NCI-H345 treated with DMSO at 0.1 percent for 48 hours (cell line): Measurements from ENCODE around the gene SLC41A3.

Source experiments
- DNase-seq: peaks from one replicate; lab custom pipeline; 2025; ENCODE audit not compliant: unreplicated experiment; lab: John Stamatoyannopoulos, UW

The SLC41A3 gene

GRCh38 chr3:126031981-126032471 lies 51.9 kb downstream of the SLC41A3 start:
- no peak for DNase-seq

GRCh38 chr3:126030455-126030854 lies 53.5 kb downstream of the SLC41A3 start:
- no peak for DNase-seq

GRCh38 chr3:126029241-126029640 lies 54.7 kb downstream of the SLC41A3 start:
- DNase-seq = no peak

GRCh38 chr3:126028096-126028495 lies 55.8 kb downstream of the SLC41A3 start:
- no peak for DNase-seq

- no peak for DNase-seq
These were observed 57.2 kb downstream of the SLC41A3 start for GRCh38 chr3:126026761-126027160.

GRCh38 chr3:126026277-126026751 lies 57.6 kb downstream of the SLC41A3 start:
- no peak for DNase-seq

GRCh38 chr3:126025862-126026261 lies 58.1 kb downstream of the SLC41A3 start:
- no peak for DNase-seq

GRCh38 chr3:126025116-126025729 lies 58.7 kb downstream of the SLC41A3 start:
- no peak for DNase-seq

- DNase-seq = no peak
These were observed 59.7 kb downstream of the SLC41A3 start for GRCh38 chr3:126024049-126024854.

- DNase-seq = no peak
These were observed 60.5 kb downstream of the SLC41A3 start for GRCh38 chr3:126023390-126023789.

- no peak for DNase-seq
These were observed 61.1 kb downstream of the SLC41A3 start for GRCh38 chr3:126022741-126023359.

GRCh38 chr3:126021702-126022101 lies 62.2 kb downstream of the SLC41A3 start:
- no peak for DNase-seq

- no peak for DNase-seq
These were observed 62.7 kb downstream of the SLC41A3 start for GRCh38 chr3:126021224-126021623.

- DNase-seq = no peak
These were observed 64.2 kb downstream of the SLC41A3 start for GRCh38 chr3:126019683-126020082.

GRCh38 chr3:126018995-126019394 lies 64.9 kb downstream of the SLC41A3 start:
- no peak for DNase-seq

GRCh38 chr3:126018545-126018944 lies 65.4 kb downstream of the SLC41A3 start:
- DNase-seq = no peak

GRCh38 chr3:126017362-126017761 lies 66.6 kb downstream of the SLC41A3 start:
- DNase-seq = no peak

- no peak for DNase-seq
These were observed 67.3 kb downstream of the SLC41A3 start for GRCh38 chr3:126016616-126017015.

- no peak for DNase-seq
These were observed 68.8 kb downstream of the SLC41A3 start for GRCh38 chr3:126015075-126015474.

GRCh38 chr3:126014252-126014651 lies 69.7 kb downstream of the SLC41A3 start:
- no peak for DNase-seq

GRCh38 chr3:126013751-126014156 lies 70.2 kb downstream of the SLC41A3 start:
- no peak for DNase-seq

- no peak for DNase-seq
These were observed 74.7 kb downstream of the SLC41A3 start for GRCh38 chr3:126009181-126009580.
